H9 (cell line): ENCODE data around the gene OR2T27. TPM values are rescaled to one million over a fixed set of nuclear protein-coding genes. Genes with fewer than 3 reads are reported as not detected.

ENCODE experiments used
- DNase-seq: peaks from one replicate; pipeline ENCODE4 v3.0.0-alpha.2; 2017
- H2AFZ ChIP-seq: one replicate; pipeline ENCODE4 v1.6.1; 2013; ENCODE audit warnings: mild to moderate bottlenecking, low read length, control low read depth, moderate library complexity
- H2AK5ac ChIP-seq: 2 replicates; pipeline ENCODE4 v1.6.1; 2013; ENCODE audit warnings: low read length, control low read depth, mixed read lengths; ENCODE audit not compliant: insufficient read length
- H2BK120ac ChIP-seq: one replicate; pipeline ENCODE4 v1.6.1; 2013; ENCODE audit warnings: low read depth, mild to moderate bottlenecking, low read length, control low read depth, inconsistent platforms; ENCODE audit not compliant: poor library complexity, severe bottlenecking
- H2BK12ac ChIP-seq: 2 replicates; pipeline ENCODE4 v1.6.1; 2013; ENCODE audit warnings: low read length, control low read depth, mixed read lengths, low read depth; ENCODE audit not compliant: insufficient read length
- H2BK15ac ChIP-seq: 2 replicates; pipeline ENCODE4 v1.6.1; 2013; ENCODE audit warnings: low read depth, low read length, control low read depth
- H2BK20ac ChIP-seq: one replicate; pipeline ENCODE4 v1.6.1; 2013; ENCODE audit warnings: low read depth, mild to moderate bottlenecking, low read length, control low read depth, inconsistent platforms; ENCODE audit not compliant: poor library complexity, severe bottlenecking
- H2BK5ac ChIP-seq: 2 replicates; pipeline ENCODE4 v1.6.1; 2013; ENCODE audit warnings: low read length, control low read depth, mixed read lengths; ENCODE audit not compliant: insufficient read length
- H3K14ac ChIP-seq: 2 replicates; pipeline ENCODE4 v1.6.1; 2013; ENCODE audit warnings: low read length, control low read depth; ENCODE audit not compliant: insufficient read depth
- H3K18ac ChIP-seq: 2 replicates; pipeline ENCODE4 v1.6.1; 2013; ENCODE audit warnings: low read depth, mild to moderate bottlenecking, mixed read lengths, low read length, control low read depth; ENCODE audit not compliant: insufficient read length
- H3K23ac ChIP-seq: 2 replicates; pipeline ENCODE4 v1.6.1; 2013; ENCODE audit warnings: low read length, control low read depth, mixed read lengths, low read depth; ENCODE audit not compliant: insufficient read length
- H3K23me2 ChIP-seq: 2 replicates; pipeline ENCODE4 v1.6.1; 2013; ENCODE audit warnings: low read depth, mild to moderate bottlenecking, mixed read lengths, low read length, control low read depth; ENCODE audit not compliant: insufficient read length, poor library complexity, severe bottlenecking
- H3K27ac ChIP-seq: 2 replicates; pipeline ENCODE4 v1.5.1; 2013; ENCODE audit warnings: low read length, control low read depth, mixed read lengths, low read depth; ENCODE audit not compliant: insufficient read length
- H3K27me3 ChIP-seq: 2 replicates; pipeline ENCODE4 v1.6.1; 2013; ENCODE audit warnings: low read length, control low read depth, inconsistent platforms; ENCODE audit not compliant: insufficient read depth
- H3K4ac ChIP-seq: 2 replicates; pipeline ENCODE4 v1.6.1; 2013; ENCODE audit warnings: low read depth, mild to moderate bottlenecking, control low read depth, inconsistent platforms, low read length, moderate library complexity
- H3K4me1 ChIP-seq: 2 replicates; pipeline ENCODE4 v1.6.1; 2013; ENCODE audit warnings: low read length, control low read depth, inconsistent platforms; ENCODE audit not compliant: insufficient read depth
- H3K4me2 ChIP-seq: 2 replicates; pipeline ENCODE4 v1.6.1; 2013; ENCODE audit warnings: low read length, control low read depth, mixed read lengths; ENCODE audit not compliant: insufficient read length, insufficient read depth
- H3K56ac ChIP-seq: 2 replicates; pipeline ENCODE4 v1.6.1; 2013; ENCODE audit warnings: low read depth, mild to moderate bottlenecking, mixed read lengths, low read length, control low read depth; ENCODE audit not compliant: insufficient read length
- H3K79me1 ChIP-seq: 2 replicates; pipeline ENCODE4 v1.6.1; 2013; ENCODE audit warnings: low read depth, mild to moderate bottlenecking, moderate library complexity, low read length, control low read depth, inconsistent platforms; ENCODE audit not compliant: insufficient read depth, poor library complexity, severe bottlenecking
- H3K79me2 ChIP-seq: 2 replicates; pipeline ENCODE4 v1.6.1; 2013; ENCODE audit warnings: low read length, control low read depth, inconsistent platforms; ENCODE audit not compliant: insufficient read depth
- H3K9ac ChIP-seq: 2 replicates; pipeline ENCODE4 v1.6.1; 2013; ENCODE audit warnings: low read length, control low read depth, mixed read lengths; ENCODE audit not compliant: insufficient read length; ENCODE audit errors: extremely low read depth
- H3K9me3 ChIP-seq: one replicate; pipeline ENCODE4 v1.6.1; 2013; ENCODE audit warnings: low read depth, low read length, inconsistent platforms; ENCODE audit not compliant: control insufficient read depth
- H3T11ph ChIP-seq: one replicate; pipeline ENCODE4 v1.6.1; 2013; ENCODE audit warnings: mild to moderate bottlenecking, low read length, control low read depth, inconsistent platforms
- H4K20me1 ChIP-seq: one replicate; pipeline ENCODE4 v1.6.1; 2013; ENCODE audit not compliant: control insufficient read depth, insufficient read length, insufficient read depth
- H4K5ac ChIP-seq: 2 replicates; pipeline ENCODE4 v1.6.1; 2013; ENCODE audit warnings: low read depth, mild to moderate bottlenecking, mixed read lengths, low read length, control low read depth; ENCODE audit not compliant: insufficient read length
- H4K8ac ChIP-seq: replicated peaks from 2 replicates; pipeline ENCODE4 v1.6.1; 2013; ENCODE audit warnings: low read length, control low read depth, mixed read lengths, low read depth; ENCODE audit not compliant: insufficient read length
- H4K91ac ChIP-seq: 2 replicates; pipeline ENCODE4 v1.6.1; 2013; ENCODE audit warnings: low read depth, mild to moderate bottlenecking, moderate library complexity, mixed read lengths, low read length, control low read depth; ENCODE audit not compliant: insufficient read length
- H3K27ac Mint-ChIP-seq, 3 experiments: 2 replicates in 2 of 3; 3 replicates in 1 of 3; pipeline ENCODE4 v1.8.0; 2020 to 2021; ENCODE audit warnings: mixed read lengths in 3 of 3, mild to moderate bottlenecking in 1 of 3, moderate library complexity in 1 of 3
- H3K27me3 Mint-ChIP-seq: 2 replicates; pipeline ENCODE4 v1.8.0; 2021; ENCODE audit warnings: low read depth, mild to moderate bottlenecking, moderate library complexity, mixed read lengths
- H3K36me3 Mint-ChIP-seq, 3 experiments: 2 replicates in 2 of 3; 3 replicates in 1 of 3; pipeline ENCODE4 v1.8.0; 2020 to 2021; ENCODE audit warnings: low read depth in 3 of 3, mixed read lengths in 3 of 3; ENCODE audit not compliant: insufficient read depth in 1 of 3
- H3K4me1 Mint-ChIP-seq, 2 experiments: 2 replicates each; pipeline ENCODE4 v1.8.0; 2020; ENCODE audit warnings: mixed read lengths in 2 of 2
- H3K4me3 Mint-ChIP-seq, 2 experiments: 2 replicates in 1 of 2; 3 replicates in 1 of 2; pipeline ENCODE4 v1.8.0; 2020 to 2021; ENCODE audit warnings: mild to moderate bottlenecking in 2 of 2, mixed read lengths in 2 of 2, moderate library complexity in 1 of 2
- H3K9me3 Mint-ChIP-seq, 2 experiments: 2 replicates in 1 of 2; 3 replicates in 1 of 2; pipeline ENCODE4 v1.8.0; 2020; ENCODE audit warnings: mild to moderate bottlenecking in 2 of 2, mixed read lengths in 2 of 2, moderate library complexity in 1 of 2
- WGBS: extraction: QIAGEN DNeasy Blood & Tissue Kit; methylation state at CpG from one replicate; pipeline ENCODE4 v1.1.7; 2013; ENCODE audit warnings: missing lambda C conversion rate, low lambda C conversion rate, mixed read lengths; ENCODE audit not compliant: insufficient read length; ENCODE audit errors: extremely low coverage; 5-methylcytosine and 5-hydroxymethylcytosine counted together
- total RNA-seq: library from RNA; stranded (reverse); gene quantifications from 2 replicates; pipeline ENCODE4 v1.2.1, GENCODE V29; 2021
- TF ChIP-seq, protein P1 (sequence below): fragments of 200-600 bp; sonication (generic); conservative IDR thresholded peaks from 3 replicates; pipeline ENCODE4 v1.8.0; 2021; ENCODE audit warnings: antibody characterized with exemption, mild to moderate bottlenecking

The OR2T27 gene
- total RNA-seq, 1 experiment from 2014 or later: not detected

DNA sequence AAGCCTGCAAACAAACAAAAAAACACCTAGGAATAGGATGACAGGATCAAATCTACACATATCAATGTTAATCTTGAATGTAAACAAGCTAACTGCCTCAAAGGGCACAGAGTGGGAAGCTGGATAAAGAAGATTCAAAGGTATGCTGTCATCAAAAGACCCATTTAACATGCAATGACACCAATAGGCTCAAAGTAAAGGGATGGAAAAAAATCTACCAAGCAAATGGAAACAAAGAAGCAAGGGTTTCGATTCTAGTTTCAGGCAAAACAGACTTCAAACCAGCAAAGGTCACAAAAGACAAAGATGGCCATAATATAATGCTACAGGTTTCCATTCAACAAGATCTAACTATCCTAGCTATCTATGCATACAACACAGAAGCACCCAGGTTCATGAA is 41.6 kb downstream of the OR2T27 start:
- H3K36me3 Mint-ChIP-seq: peaks cover 8 to 35% (median 12%) of the 10 kb centered on the region in 3 experiments; a peak in 4 of 7 replicates
- no peak overlapping the region for H2BK5ac ChIP-seq

More for the DNA sequence above, 41.6 kb downstream of the OR2T27 start:
- Histone ChIP-seq H4K91ac (no peak overlapping the region), H2BK15ac (no peak overlapping the region), H3K79me2 (no peaks in the 10 kb centered on the region), H3K23me2 (no peaks in the 10 kb centered on the region), H3T11ph (no peak overlapping the region), H3K56ac (no peak overlapping the region), H4K20me1 (no peaks in the 10 kb centered on the region), H3K4ac (no peak overlapping the region), H2BK120ac (no peak overlapping the region), H3K9ac (no peak overlapping the region), H3K27ac (no peak overlapping the region), H2BK12ac (no peak overlapping the region), H2AFZ (no peak overlapping the region), H2BK20ac (no peak overlapping the region), H3K79me1 (no peaks in the 10 kb centered on the region), H4K5ac (no peak overlapping the region), H3K14ac (no peak overlapping the region), H4K8ac (no peak overlapping the region), H3K27me3 (no peaks in the 10 kb centered on the region), H3K4me1 (no peaks in the 10 kb centered on the region), H3K23ac (no peak overlapping the region), H3K4me2 (no peak overlapping the region), H3K18ac (no peak overlapping the region), H2AK5ac (no peak overlapping the region), H3K9me3 (peaks cover 76% of the 10 kb centered on the region)
- DNase-seq: no peak
- no peak overlapping the region for H3K27ac Mint-ChIP-seq
- H3K4me3 Mint-ChIP-seq: no peak overlapping the region
- no peaks in the 10 kb centered on the region; the same call in 1 of the 2 replicates for H3K27me3 Mint-ChIP-seq
- no peaks in the 10 kb centered on the region for H3K4me1 Mint-ChIP-seq
- no CpG with 5 or more reads among the region's 1 CpG for WGBS
- peaks cover 85 to 87% of the 10 kb centered on the region in 2 experiments for H3K9me3 Mint-ChIP-seq
- TF ChIP-seq, protein P1, sequence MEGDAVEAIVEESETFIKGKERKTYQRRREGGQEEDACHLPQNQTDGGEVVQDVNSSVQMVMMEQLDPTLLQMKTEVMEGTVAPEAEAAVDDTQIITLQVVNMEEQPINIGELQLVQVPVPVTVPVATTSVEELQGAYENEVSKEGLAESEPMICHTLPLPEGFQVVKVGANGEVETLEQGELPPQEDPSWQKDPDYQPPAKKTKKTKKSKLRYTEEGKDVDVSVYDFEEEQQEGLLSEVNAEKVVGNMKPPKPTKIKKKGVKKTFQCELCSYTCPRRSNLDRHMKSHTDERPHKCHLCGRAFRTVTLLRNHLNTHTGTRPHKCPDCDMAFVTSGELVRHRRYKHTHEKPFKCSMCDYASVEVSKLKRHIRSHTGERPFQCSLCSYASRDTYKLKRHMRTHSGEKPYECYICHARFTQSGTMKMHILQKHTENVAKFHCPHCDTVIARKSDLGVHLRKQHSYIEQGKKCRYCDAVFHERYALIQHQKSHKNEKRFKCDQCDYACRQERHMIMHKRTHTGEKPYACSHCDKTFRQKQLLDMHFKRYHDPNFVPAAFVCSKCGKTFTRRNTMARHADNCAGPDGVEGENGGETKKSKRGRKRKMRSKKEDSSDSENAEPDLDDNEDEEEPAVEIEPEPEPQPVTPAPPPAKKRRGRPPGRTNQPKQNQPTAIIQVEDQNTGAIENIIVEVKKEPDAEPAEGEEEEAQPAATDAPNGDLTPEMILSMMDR: no peak
